Endothelial cell of umbilical vein (primary cell): ENCODE data around the gene MRPL14. TPM values are rescaled to one million over a fixed set of nuclear protein-coding genes. Genes with fewer than 3 reads are reported as not detected.

Source experiments
- BruUV-seq: library from RNA; stranded (reverse); fragments of 400-500 nt; replicated peaks from 2 replicates; lab custom pipeline; 2021; lab: Mats Ljungman, UMichigan
- CTCF ChIA-PET: fragments of 300-600, 350-600 bp; sonication (Branson Sonifier 250); formaldehyde crosslinking; loops from one replicate; lab custom pipeline; 2021; ENCODE audit warnings: antibody characterized with exemption, inconsistent platforms; lab: Charles Lee
- POLR2A ChIA-PET: fragments of 300-600, 350-600 bp; sonication (Branson Sonifier 250); formaldehyde crosslinking; loops from one replicate; lab custom pipeline; 2021; ENCODE audit warnings: antibody characterized with exemption, inconsistent platforms; lab: Charles Lee
- DNase-seq: peaks from one replicate; pipeline ENCODE4 v3.0.0-alpha.2; 2011; ENCODE audit warnings: low read depth, low spot score
- FAIRE-seq: peaks from 2 replicates; lab custom pipeline; 2011; peaks lifted over from hg19 to GRCh38; lab: Jason Lieb, UNC
- H2AFZ ChIP-seq: 2 replicates; pipeline ENCODE4 v1.6.0; 2012; ENCODE audit warnings: low read depth, low read length, control low read depth, inconsistent platforms
- H3K27ac ChIP-seq: 2 replicates; pipeline ENCODE4 v1.5.1; 2011; ENCODE audit warnings: low read depth, mild to moderate bottlenecking, control low read depth, low read length, moderate library complexity; ENCODE audit not compliant: insufficient read depth
- H3K27me3 ChIP-seq, 2 experiments: 2 replicates each; pipeline versions ENCODE4 v1.6.0 to v1.6.1; 2011; ENCODE audit warnings: low read length in 2 of 2, mixed read lengths in 1 of 2; ENCODE audit not compliant: control insufficient read depth in 2 of 2, insufficient read depth in 2 of 2
- H3K36me3 ChIP-seq, 2 experiments: 2 replicates in 1 of 2; 3 replicates in 1 of 2; pipeline ENCODE4 v1.5.1; 2011; ENCODE audit warnings: low read length in 2 of 2, mild to moderate bottlenecking in 1 of 2, moderate library complexity in 1 of 2; ENCODE audit not compliant: control insufficient read depth in 2 of 2, insufficient read depth in 2 of 2; ENCODE audit errors: extremely low read depth in 1 of 2
- H3K4me1 ChIP-seq: 3 replicates; pipeline ENCODE4 v1.5.1; 2011; ENCODE audit warnings: mild to moderate bottlenecking, low read length; ENCODE audit not compliant: control insufficient read depth, insufficient read depth; ENCODE audit errors: extremely low read depth
- H3K4me2 ChIP-seq: 2 replicates; pipeline ENCODE4 v1.6.1; 2011; ENCODE audit warnings: low read length, control low read depth, mixed read lengths; ENCODE audit not compliant: insufficient read depth
- H3K4me3 ChIP-seq, 3 experiments: fragments of 200-600 bp in 1 of 3; sonication (generic), shearing (Covaris generic) in 1 of 3; replicated peaks in 1 of 3; 2 replicates each; pipeline ENCODE4 v1.5.1; 2011 to 2016; ENCODE audit warnings: control low read depth in 3 of 3, low read length in 3 of 3, mild to moderate bottlenecking in 2 of 3, inconsistent platforms in 1 of 3, low read depth in 1 of 3, moderate library complexity in 1 of 3; ENCODE audit not compliant: insufficient read depth in 1 of 3
- H3K79me2 ChIP-seq: 2 replicates; pipeline ENCODE4 v1.6.0; 2012; ENCODE audit warnings: low read length, inconsistent platforms; ENCODE audit not compliant: control insufficient read depth, insufficient read depth
- H3K9ac ChIP-seq: replicated peaks from 2 replicates; pipeline ENCODE3; 2011; ENCODE audit warnings: low read length, control low read depth; ENCODE audit not compliant: insufficient read depth; ENCODE audit errors: extremely low read depth
- H3K9me1 ChIP-seq: replicated peaks from 3 replicates; pipeline ENCODE4 v1.6.0; 2011; ENCODE audit warnings: mild to moderate bottlenecking, low read length; ENCODE audit not compliant: control insufficient read depth, insufficient read depth; ENCODE audit errors: extremely low read depth
- H3K9me3 ChIP-seq: replicated peaks from 2 replicates; pipeline ENCODE4 v1.5.1; 2012; ENCODE audit warnings: low read length, inconsistent platforms; ENCODE audit not compliant: control insufficient read depth, insufficient read depth
- H4K20me1 ChIP-seq: replicated peaks from 2 replicates; pipeline ENCODE3; 2011; ENCODE audit warnings: mild to moderate bottlenecking, low read length; ENCODE audit not compliant: control insufficient read depth, insufficient read depth; ENCODE audit errors: extremely low read depth
- CTCF ChIP-seq, 2 donors: IDR thresholded peaks; 1 replicate in 1 of 2; 2 replicates in 1 of 2; pipeline ENCODE4 v1.5.1; 2011; ENCODE audit warnings: low read length in 2 of 2, mild to moderate bottlenecking in 2 of 2, moderate library complexity in 2 of 2, control low read depth in 1 of 2, inconsistent platforms in 1 of 2, low read depth in 1 of 2; ENCODE audit not compliant: insufficient read depth in 1 of 2; ENCODE audit errors: extremely low read depth in 1 of 2
- GATA2 ChIP-seq: IDR thresholded peaks from 2 replicates; pipeline ENCODE4 v1.7.0; 2011; ENCODE audit warnings: low read depth, mild to moderate bottlenecking, moderate library complexity, mixed read lengths, low read length; ENCODE audit not compliant: insufficient read length, insufficient read depth
- JUN ChIP-seq: IDR thresholded peaks from 2 replicates; pipeline ENCODE4 v1.6.1; 2011; ENCODE audit warnings: borderline replicate concordance, low read depth; ENCODE audit not compliant: insufficient read length, insufficient read depth
- MAX ChIP-seq: IDR thresholded peaks from 2 replicates; pipeline ENCODE4 v1.6.1; 2011; ENCODE audit not compliant: insufficient read depth, insufficient read length
- dilution Hi-C: fragments of 300-500 bp; cut with MboI; formaldehyde crosslinking; loops from one replicate; pipeline ENCODE4 v1.15.0; 2019; ENCODE audit warnings: low sequenced_read_pairs; ENCODE audit not compliant: extremely low pct_ligation_motif_present
- intact Hi-C: fragments of 100-400 bp; cut with micrococcal nuclease; formaldehyde crosslinking; loops from one replicate; pipeline ENCODE4 v1.10.0; 2022
- polyA plus RNA-seq, 4 experiments: library from polyadenylated mRNA; depleted of rRNA in 3 of 4; stranded (reverse) in 3 of 4; unstranded in 1 of 4; fragments of >200 nt; gene quantifications; 2 replicates each; pipeline versions ENCODE4 v1.2.1 to v1.2.3, GENCODE V29; 2011 to 2012; ENCODE audit warnings: missing spikeins in 1 of 4
- total RNA-seq: library from RNA; stranded (reverse); gene quantifications from 2 replicates; pipeline ENCODE4 v1.2.3, GENCODE V29; 2021

Gene MRPL14
- total and polyA plus RNA-seq, 2 donors (not counting 3 experiments of a cell fraction or from before 2014, with no cell fraction given) = 68.1 to 103 TPM

- Histone ChIP-seq H3K4me3 (no peak overlapping the region), H3K79me2 (no peaks in the 10 kb centered on the region), H3K4me1 (peaks cover 32% of the 10 kb centered on the region), H3K4me2 (no peak overlapping the region), H3K9me3 (no peaks in the 10 kb centered on the region), H3K27ac (no peak overlapping the region), H4K20me1 (no peaks in the 10 kb centered on the region), H3K9me1 (no peaks in the 10 kb centered on the region), H3K27me3 (no peaks in the 10 kb centered on the region), H2AFZ (no peak overlapping the region), H3K9ac (no peak overlapping the region), H3K36me3 (peaks cover 4% of the 10 kb centered on the region in 2 experiments)
- dilution Hi-C loops = loop anchor here (10.0 kb wide), 1 partner anchor 133 kb away; no protein-coding TSS in a partner anchor
- FAIRE-seq (no peak), DNase-seq (no peak)
- TF ChIP-seq MAX = no peak
- POLR2A ChIA-PET = no interaction called here
- CTCF ChIA-PET = interaction anchor here (1.1 to 3.3 kb wide), 5 partner anchors 10 to 71 kb away, joined by 3 to 28 read pairs (median 6); partner anchors contain the start of genes MRPL14 and TMEM63B
- intact Hi-C loops = no loop called here
- no TSS peak for BruUV-seq
These were observed 25.4 kb downstream of the MRPL14 start for GRCh38 chr6:44101832-44102231.

- H3K27me3 ChIP-seq = no peaks in the 10 kb centered on the region
- no peaks in the 10 kb centered on the region for H3K9me3 ChIP-seq
- ChIA-PET CTCF (interaction anchor here (0.6 to 6.6 kb wide), 23 partner anchors 10 to 326 kb away, joined by 3 to 95 read pairs (median 6); partner anchors contain the start of gene SLC35B2), POLR2A (interaction anchor here (1.1 kb wide), 1 partner anchor 147 kb away, joined by 5 read pairs; the partner anchor contains the start of gene HSP90AB1)
- no peaks in the 10 kb centered on the region for H4K20me1 ChIP-seq
- dilution Hi-C loops = loop anchor here (10.0 kb wide), 1 partner anchor 135 kb away; no protein-coding TSS in a partner anchor
- H3K4me2 ChIP-seq = no peak overlapping the region
- peaks cover 4% of the 10 kb centered on the region in 2 experiments for H3K36me3 ChIP-seq
- DNase-seq = peak; percentile 52
- intact Hi-C loops = loop anchor here (1.0 kb wide), 2 partner anchors 28 to 51 kb away; no protein-coding TSS in a partner anchor
- H3K9ac ChIP-seq = no peak overlapping the region
- no peaks in the 10 kb centered on the region for H3K9me1 ChIP-seq
- no TSS peak for BruUV-seq
- H3K79me2 ChIP-seq = no peaks in the 10 kb centered on the region
- H3K4me1 ChIP-seq = peaks cover 15% of the 10 kb centered on the region
- no peak overlapping the region for H3K27ac ChIP-seq
- H2AFZ ChIP-seq = no peak overlapping the region
- no peak overlapping the region for H3K4me3 ChIP-seq
- FAIRE-seq = peak; percentile 73
- TF ChIP-seq GATA2 = no peak
- TF ChIP-seq JUN = no peak
- TF ChIP-seq MAX = no peak
- peak; percentile 63 to 83 for TF ChIP-seq CTCF (IDR thresholded peaks at IDR 0.05; ENCODE audit: extremely low read depth in 1 of 2, insufficient read depth in 1 of 2, low read depth in 1 of 2, low read length in 2 of 2)
These were observed 27.1 kb downstream of the MRPL14 start for GRCh38 chr6:44100088-44100550.
